HG02623 (cell line): Measurements from ENCODE around the gene ZNF74.
"Not testable (repeated sequence)": the region's sequence is repeated elsewhere in the genome, so short reads cannot be mapped to it uniquely, and the experiment has no call there.

Source experiments
- ATAC-seq: cut with Tn5 transposase; IDR thresholded peaks from one replicate; pipeline ENCODE4 v1.9.1; 2021; ENCODE audit warnings: moderate library complexity; ENCODE audit not compliant: unreplicated experiment

The ZNF74 gene

DNA sequence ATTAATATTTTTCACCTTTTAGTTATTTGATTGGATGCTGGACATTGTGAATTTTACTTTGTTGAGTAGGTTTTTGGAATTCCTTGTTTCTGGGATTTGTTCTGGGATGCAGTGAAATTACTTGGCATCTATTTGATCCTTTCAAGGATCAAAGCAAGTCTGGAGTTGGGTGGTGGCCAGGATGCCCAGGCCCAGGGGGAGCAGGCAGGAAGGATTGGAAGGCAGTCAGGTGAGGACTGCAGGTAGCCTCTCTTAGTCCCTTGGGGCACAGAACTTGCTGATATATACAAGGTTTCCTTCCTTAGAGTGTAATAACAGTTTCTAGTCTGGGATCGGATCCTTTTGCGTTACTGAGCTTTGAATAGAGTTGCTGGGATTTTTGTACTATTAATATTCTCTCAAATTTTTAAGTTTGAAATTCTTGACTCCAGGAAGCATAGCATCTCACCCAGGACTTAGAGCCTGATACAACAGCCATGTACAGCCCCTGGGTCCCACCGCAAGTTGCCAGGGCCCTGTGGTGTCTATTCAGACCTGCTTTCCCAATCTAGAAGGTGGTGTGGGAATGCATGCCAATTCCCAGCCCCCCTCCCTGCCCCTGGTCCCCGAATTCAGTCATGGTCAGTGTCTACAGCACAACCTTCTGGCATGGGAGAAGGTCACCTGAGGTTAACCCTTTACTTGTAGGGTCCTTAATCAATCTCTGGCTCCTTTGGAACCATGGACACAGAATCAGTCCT is 6.1 kb downstream of the ZNF74 start:
- ATAC-seq = no peak

DNA sequence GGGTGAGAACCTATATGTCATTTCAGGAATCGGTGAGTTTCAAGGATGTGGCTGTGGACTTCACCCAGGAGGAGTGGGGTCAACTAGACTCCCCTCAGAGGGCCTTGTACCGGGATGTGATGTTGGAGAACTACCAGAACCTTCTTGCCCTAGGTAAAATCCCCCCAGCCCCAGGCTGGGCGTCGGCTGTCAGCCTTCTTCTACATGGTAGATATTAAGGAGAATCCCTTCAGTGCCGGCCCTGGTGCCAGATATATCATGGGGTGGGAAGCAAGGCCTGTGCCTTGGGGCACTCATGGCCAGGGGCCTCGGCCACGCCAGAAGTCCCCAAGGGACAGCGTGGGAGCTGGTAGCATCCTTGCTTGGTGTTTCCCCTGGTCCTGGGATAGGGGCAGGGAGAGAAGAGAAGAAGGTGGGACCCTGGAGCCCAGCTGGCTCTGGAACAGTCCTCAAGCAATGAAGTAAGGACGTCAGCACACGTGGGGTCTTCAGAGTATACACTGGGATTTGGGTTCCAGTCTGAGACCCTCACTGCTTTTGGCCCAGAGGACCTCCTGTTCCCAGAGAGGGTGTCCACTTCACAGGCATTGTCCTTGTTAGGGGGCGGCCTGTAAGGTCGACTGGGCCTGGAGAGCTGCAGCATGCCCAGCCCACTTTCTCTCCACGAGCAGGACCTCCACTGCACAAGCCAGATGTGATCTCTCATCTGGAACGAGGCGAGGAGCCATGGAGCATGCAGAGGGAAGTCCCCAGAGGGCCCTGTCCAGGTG is 6.8 kb downstream of the ZNF74 start:
- no peak for ATAC-seq

DNA sequence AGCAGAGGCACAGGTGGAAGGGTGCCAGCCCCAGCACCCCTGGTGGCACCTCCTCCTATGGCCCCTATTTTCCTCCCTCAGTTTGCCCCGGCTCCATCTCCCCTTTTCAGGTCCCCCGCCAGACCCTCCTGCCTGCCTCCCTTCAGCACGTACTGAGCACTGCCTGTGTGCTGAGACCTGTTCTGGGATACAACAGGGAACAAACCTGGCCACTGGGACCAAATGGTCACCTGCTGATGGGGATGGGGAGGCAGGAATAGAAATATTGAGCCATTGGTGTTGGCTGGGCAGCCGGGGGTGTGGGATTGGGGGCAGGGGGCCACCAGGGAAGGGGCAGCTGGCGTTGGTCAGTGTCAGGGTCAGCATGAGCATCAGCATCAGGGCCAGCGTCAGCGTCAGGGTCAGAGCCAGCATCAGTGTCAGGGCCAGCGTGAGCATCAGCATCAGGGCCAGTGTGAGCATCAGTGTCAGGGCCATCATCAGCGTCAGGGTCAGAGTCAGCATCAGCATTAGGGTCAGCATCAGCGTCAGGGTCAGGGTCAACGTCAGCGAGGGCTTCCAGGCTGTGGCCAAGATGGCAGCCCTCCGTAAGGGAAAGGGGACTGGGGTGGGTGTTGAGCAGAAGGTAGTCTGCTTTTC is 7.5 kb downstream of the ZNF74 start:
- no peak for ATAC-seq

DNA sequence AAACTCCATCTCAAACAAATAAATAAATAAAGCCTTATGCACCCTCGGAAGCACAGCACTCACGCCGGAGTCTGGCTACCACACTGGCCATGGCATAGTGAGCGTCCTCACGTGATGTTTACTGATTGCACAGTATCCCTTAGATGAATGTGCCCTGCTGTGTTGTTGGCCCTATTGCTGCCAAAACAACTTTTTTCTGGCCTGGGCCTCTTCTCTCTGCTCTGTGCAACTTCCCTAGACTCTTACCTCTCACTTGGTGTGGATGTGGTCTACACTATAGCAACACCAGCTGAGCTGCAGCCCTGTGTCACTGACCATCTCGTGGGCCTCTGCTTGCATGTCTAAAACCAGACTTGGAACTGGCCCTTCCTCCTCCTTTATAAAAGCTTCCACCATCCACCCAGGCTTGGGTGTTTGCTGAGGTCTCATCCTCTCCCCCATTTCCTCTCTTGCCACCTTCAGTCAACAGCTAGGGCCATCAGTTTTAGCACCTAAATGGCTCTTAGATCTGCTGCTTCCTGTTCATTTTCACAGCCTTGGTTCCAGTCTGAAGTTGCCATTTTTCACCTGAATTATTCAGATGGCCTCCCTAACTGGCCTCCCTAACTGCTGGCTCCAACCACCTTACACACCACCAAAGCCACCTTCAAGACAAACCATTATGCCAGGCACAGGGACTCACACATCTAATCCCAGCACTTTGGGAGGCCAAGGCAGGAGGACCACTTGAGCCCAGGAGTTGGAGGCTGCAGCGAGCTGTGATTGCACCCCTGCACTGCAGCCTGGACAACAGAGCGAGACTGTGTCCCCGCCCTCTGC is 9.2 kb downstream of the ZNF74 start:
- no peak for ATAC-seq

DNA sequence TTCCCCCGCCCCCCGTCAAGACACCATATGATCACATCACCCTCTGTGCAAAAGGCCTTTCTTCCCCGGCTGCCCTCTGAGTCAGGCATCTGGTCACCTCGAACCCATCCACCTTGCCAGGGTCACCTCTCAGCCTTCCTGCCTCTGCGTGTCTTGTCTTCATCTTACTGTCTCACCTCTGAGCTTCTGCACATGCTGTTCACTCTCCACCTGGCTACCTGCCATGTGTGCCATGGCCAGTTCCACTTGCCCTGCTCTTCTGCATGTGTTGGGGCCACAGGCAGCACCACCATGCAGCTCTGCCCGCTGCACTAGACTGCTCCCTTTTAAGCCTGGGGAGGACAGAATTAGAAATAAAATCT is 9.8 kb downstream of the ZNF74 start:
- ATAC-seq = no peak

DNA sequence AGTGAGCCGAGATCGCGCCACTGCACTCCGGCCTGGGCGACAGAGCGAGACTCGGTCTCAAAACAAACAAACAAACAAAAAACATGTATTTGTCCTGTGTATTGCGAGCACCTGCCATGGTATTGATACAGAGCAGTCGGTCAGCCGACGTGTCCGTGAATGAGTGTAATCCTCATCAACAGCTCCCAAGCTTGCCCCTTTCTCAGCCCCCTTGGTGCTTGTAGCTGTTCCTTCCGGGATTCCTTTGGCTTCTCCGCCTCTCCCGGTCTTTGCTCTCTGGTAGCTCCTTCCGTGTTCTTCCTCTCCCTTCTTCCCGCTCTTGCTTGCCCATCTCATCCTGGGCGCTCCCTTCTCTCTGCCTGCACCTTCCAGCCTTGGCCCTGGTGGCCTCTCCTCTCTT is 10.9 kb downstream of the ZNF74 start:
- no peak for ATAC-seq

DNA sequence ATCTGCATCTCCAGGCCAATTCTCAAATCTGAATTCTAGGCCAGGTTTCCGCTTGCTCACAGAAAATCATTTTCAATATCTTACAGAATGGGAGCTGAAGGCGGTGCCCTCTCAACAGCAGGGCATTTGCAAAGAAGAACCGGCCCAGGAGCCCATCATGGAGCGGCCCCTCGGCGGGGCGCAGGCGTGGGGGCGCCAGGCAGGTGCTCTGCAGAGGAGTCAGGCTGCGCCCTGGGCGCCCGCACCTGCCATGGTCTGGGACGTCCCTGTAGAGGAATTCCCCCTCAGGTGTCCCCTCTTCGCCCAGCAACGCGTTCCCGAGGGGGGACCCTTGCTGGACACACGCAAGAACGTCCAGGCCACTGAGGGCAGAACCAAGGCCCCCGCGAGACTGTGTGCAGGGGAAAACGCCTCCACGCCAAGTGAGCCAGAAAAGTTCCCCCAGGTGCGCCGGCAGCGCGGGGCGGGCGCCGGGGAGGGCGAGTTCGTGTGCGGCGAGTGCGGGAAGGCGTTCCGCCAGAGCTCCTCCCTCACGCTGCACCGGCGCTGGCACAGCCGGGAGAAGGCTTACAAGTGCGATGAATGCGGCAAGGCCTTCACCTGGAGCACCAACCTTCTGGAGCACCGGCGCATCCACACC is 11.5 kb downstream of the ZNF74 start:
- no peak for ATAC-seq

DNA sequence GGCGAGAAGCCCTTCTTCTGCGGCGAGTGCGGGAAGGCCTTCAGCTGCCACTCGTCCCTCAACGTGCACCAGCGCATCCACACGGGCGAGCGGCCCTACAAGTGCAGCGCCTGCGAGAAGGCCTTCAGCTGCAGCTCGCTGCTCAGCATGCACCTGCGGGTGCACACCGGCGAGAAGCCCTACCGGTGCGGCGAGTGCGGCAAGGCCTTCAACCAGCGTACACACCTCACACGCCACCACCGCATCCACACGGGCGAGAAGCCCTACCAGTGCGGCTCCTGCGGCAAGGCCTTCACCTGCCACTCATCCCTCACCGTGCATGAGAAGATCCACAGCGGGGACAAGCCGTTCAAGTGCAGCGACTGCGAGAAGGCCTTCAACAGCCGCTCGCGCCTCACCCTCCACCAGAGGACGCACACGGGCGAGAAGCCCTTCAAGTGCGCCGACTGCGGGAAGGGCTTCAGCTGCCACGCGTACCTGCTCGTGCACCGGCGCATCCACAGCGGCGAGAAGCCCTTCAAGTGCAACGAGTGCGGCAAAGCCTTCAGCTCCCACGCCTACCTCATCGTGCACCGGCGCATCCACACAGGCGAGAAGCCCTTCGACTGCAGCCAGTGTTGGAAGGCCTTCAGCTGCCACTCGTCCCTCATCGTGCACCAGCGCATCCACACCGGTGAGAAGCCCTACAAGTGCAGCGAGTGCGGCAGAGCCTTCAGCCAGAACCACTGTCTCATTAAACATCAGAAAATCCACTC is 12.2 kb downstream of the ZNF74 start:
- ATAC-seq = no peak

DNA sequence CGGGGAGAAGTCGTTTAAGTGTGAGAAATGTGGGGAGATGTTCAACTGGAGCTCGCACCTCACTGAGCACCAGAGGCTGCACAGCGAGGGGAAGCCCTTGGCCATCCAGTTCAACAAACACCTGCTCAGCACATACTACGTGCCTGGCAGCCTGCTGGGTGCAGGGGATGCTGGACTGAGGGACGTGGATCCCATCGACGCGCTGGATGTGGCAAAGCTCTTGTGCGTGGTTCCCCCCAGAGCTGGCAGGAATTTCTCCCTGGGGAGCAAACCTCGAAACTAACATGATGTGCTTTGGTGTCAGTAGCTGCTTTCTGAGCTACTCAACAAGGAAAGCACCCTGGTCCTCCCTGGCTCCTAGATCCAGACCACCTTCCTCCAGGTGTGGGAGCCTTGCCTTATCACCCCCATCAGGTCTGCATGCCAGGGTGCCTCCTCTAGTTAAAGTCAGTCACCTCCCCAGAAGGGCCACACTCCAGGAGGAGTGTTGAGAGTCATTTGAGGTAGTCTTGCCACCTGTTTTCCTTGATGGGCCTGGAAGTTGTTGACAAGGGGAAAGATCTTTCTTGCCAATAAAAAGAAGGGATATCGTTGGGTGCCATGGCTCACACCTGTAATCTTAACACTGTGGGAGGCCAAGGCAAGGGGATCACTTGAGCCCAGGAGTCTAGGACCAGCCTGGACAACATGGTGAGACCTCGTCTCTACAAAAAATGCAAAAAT is 12.9 kb downstream of the ZNF74 start:
- no peak for ATAC-seq

DNA sequence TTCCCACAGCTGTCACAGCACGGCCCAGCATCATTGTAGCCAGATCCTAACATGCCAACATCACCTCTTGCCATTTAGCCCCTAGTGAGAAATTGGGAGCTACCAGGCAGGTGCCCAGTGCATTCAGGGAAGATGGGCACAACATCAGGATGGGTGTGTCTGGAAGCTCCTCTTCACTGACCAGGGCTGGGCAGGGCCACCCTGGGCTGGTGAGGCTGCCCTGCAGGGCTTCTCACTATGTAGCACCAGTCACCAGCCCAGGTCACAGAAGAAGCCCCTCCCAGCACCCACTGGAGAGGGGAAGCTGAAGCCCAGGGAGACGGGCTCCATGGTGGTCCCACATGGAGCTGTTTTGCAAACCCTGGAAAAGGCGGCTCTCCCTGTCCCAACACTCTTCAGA is 13.9 kb downstream of the ZNF74 start:
- no peak for ATAC-seq

DNA sequence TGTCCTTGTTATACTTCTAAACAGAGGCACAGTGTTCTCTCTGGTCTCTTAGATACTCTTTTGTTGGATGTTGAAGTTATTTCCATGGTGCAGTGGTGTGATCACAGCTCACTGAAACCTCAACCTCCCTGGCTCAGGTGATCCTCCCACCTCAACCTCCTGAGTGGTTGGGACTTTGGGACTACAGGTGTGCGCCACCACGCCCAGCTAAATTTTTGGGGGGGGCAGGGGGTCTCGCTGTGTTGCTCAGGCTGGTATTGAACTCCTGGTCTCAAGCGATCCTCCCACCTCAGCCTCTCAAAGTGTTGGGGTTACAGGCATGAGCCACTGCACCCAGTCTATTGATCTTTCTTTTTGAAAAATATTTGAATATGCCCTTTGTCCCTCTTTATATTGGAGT is 14.9 kb downstream of the ZNF74 start:
- no peak for ATAC-seq

DNA sequence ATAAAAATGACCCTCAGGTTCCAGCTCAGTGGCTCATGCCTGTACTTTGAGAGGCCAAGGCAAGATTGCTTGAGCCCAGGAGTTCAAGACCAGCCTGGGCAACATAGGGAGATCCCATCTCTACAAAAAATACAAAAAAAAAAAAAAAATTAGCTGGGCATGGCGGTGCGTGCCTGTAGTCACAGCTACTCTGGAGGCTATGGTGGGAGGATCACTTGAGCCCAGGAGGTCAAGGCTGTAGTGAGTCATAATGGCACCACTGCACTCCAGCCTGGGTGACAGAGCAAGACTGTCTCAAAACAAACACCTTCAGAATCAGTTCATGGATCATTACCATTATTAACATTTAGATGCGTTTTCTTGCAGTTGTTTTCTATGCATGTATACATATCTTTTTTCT is 15.4 kb downstream of the ZNF74 start:
- not testable (repeated sequence) for ATAC-seq

DNA sequence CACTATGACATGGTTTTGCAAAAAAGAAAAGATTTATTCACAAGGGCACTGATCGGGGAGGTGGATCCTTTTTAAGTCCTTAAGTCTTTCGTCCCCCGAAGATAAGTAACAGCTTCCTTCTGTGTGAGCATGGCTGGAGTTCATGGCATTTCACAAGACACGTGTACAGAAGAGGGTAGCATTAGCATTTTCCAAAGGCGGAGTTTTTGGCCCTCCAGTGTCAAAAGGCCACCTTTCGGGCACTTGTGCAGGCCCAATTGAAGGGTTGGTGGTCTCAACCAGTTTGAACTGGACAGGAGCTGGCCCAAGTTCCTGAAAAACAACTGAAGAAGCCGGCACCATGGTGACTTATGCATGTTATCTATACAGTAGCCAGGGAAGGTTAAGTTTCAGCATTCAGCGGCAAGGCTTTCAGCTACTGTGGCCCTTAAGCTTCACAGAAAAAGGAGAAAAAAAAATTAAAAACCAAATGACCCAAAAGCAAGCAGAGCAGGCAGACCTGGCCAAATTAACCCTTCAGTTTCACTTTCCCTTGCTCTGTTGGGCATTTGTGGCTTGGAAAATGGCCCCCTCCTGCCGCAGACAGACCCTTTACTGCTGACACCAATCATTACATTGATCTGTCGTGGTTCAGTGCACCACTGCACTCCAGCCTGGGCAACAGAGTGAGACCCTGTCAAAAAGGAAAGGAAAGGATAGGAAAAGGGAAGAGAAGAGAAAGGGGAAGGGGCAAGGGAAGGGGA is 18.7 kb downstream of the ZNF74 start:
- no peak for ATAC-seq

DNA sequence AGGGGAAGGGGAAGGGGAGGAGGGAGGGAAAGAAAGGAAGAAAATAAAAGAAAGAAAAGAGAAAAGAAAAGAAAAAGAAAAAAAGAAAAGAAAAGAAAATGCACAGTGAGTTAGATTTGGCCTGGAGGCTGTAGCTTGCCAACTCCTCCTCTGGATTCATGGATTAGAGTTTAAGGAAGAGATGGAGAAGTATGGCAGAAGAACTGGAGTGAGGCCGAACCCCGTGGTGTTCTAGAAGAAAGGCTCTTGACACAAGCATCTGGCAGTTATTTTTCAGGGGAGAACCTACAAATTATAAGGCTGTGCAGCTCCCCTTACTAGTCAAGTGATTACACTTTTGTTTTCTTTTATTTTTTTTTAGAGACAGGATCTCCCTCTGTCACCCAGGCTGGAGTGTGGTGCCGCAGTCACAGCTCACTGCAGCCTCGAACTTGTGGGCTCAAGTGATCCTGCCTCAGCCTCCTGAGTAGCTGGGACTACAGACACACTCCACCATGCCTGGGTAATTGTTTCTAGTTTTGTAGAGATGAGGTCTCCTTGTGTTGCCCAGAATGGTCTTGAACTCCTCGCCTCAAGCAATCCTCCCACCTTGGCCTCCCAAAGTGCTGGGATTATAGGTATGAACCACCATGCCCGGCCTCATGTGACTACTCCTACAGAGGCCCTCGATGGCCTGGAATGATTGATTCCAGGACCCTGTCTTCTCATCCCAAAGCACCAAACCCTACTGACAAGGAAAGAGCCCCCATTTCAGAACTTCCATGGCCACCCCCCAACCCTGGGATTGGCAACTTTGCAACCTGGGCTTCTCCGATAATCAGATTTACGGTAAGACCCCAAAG is 19.5 kb downstream of the ZNF74 start:
- ATAC-seq = no peak

DNA sequence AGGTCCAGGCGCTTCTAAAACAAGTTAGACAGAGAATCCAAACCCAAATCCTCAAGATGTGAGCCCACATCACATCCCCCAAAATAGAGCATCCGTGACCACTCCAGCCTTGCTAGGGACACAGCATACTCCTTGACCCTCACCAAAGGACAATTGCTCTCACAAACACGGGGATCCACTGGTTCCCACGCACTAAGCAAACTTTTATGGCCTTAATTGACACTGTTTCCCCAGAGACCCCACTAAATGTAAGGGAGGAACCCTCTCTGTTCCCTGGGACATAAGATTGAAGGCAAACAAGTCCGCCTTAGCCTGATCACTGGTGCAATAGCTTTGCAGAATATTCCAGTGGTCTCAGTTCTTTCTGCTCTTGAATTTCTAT is 20.1 kb downstream of the ZNF74 start:
- no peak for ATAC-seq

DNA sequence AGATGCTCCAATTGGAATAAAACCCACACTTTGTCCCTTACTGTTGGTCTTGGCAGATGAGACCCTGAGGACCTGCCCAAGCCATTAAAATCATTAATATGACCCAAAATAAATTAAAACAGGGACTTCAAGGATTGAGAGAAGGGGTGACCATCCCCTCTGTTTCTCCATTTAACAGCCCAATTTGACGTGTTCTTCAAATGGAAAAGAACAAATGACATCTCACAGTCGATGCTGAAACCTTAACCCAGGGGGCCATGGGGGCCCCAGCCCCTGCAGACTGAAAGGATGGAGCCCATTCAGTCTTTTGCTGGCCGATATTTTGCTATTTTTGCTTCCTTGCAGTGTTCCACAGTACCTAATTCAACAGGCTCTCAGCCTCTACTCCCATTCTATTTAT is 20.5 kb downstream of the ZNF74 start:
- no peak for ATAC-seq

DNA sequence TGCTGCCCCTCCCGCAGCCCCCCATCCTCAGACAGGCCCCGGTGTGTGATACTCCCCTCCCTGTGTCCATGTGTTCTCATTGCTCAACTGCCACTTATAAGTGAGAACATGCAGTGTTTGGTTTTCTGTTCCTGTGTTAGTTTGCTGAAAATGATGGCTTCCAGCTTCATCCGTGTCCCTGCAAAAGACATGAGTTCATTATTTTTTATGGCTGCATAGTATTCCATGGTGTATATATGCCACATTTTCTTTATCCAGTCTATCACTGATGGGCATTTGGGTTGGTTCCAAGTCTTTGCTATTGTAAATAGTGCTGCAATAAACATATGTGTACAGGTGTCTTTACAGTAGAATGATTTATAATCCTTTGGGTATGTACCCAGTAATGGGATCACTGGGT is 21.3 kb downstream of the ZNF74 start:
- ATAC-seq = not testable (repeated sequence)

DNA sequence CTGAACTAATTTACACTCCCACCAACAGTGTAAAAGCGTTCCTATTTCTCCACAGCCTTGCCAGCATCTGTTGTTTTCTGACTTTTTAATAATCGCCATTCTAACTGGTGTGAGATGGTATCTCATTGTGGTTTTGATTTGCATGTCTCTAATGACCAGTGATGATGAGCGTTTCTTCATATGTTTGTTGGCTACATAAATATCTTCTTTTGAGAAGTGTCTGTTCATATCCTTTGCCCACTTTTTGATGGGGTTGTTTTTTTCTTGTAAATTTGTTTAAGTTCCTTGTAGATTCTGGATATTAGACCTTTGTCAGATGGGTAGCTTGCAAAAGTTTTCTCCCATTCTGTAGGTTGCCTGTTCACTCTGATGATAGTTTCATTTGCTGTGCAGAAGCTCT is 21.7 kb downstream of the ZNF74 start:
- ATAC-seq = not testable (repeated sequence)
